ACHN (cell line): ENCODE results near the gene ABLIM3.

Experiments used
- DNase-seq: peaks from one replicate; pipeline ENCODE4 v3.0.0-alpha.2; 2015
- in situ Hi-C: cut with HindIII; loops from 2 replicates; pipeline ENCODE4 v1.10.0; 2017; ENCODE audit warnings: low sequenced_read_pairs, low pct_ligation_motif_present, low pct_unique_long_range_greater_than_20kb

Gene ABLIM3

GRCh38 chr5:149278451-149279210 is 137.3 kb downstream of the ABLIM3 start:
- in situ Hi-C loops, result no loop called here

GRCh38 chr5:149279661-149280060 is 138.4 kb downstream of the ABLIM3 start:
- in situ Hi-C loops, result no loop called here
- no peak for DNase-seq

More at GRCh38 chr5:149278451-149279210, 137.3 kb downstream of the ABLIM3 start:
- DNase-seq, result no peak

- DNase-seq, result no peak
- in situ Hi-C loops, result no loop called here
These were observed 138.8 kb downstream of the ABLIM3 start for GRCh38 chr5:149280124-149280523.

GRCh38 chr5:149280802-149281201 is 139.5 kb downstream of the ABLIM3 start:
- no peak for DNase-seq
- in situ Hi-C loops, result no loop called here

- in situ Hi-C loops, result no loop called here
- DNase-seq, result no peak
These were observed 141.0 kb downstream of the ABLIM3 start for GRCh38 chr5:149282027-149282965.

GRCh38 chr5:149282966-149283332 is 141.7 kb downstream of the ABLIM3 start:
- in situ Hi-C loops, result no loop called here
- no peak for DNase-seq

- in situ Hi-C loops, result no loop called here
- no peak for DNase-seq
These were observed 142.6 kb downstream of the ABLIM3 start for GRCh38 chr5:149283626-149284480.

GRCh38 chr5:149284501-149284900 is 143.2 kb downstream of the ABLIM3 start:
- no peak for DNase-seq
- in situ Hi-C loops, result no loop called here

GRCh38 chr5:149285153-149285552 is 143.9 kb downstream of the ABLIM3 start:
- in situ Hi-C loops, result no loop called here

GRCh38 chr5:149288436-149288835 is 147.1 kb downstream of the ABLIM3 start:
- no peak for DNase-seq
- in situ Hi-C loops, result no loop called here

More at GRCh38 chr5:149285153-149285552, 143.9 kb downstream of the ABLIM3 start:
- no peak for DNase-seq

- DNase-seq, result no peak
- in situ Hi-C loops, result no loop called here
These were observed 148.0 kb downstream of the ABLIM3 start for GRCh38 chr5:149289301-149289700.

GRCh38 chr5:149294872-149295829 is 153.9 kb downstream of the ABLIM3 start:
- DNase-seq, result no peak

GRCh38 chr5:149297340-149298025 is 156.2 kb downstream of the ABLIM3 start:
- in situ Hi-C loops, result no loop called here
- no peak for DNase-seq

More at GRCh38 chr5:149294872-149295829, 153.9 kb downstream of the ABLIM3 start:
- in situ Hi-C loops, result no loop called here

GRCh38 chr5:149298163-149298562 is 156.9 kb downstream of the ABLIM3 start:
- no peak for DNase-seq
- in situ Hi-C loops, result no loop called here

- in situ Hi-C loops, result no loop called here
These were observed 157.6 kb downstream of the ABLIM3 start for GRCh38 chr5:149298842-149299404.

GRCh38 chr5:149299451-149300054 is 158.3 kb downstream of the ABLIM3 start:
- in situ Hi-C loops, result no loop called here

More at GRCh38 chr5:149298842-149299404, 157.6 kb downstream of the ABLIM3 start:
- DNase-seq, result no peak

More at GRCh38 chr5:149299451-149300054, 158.3 kb downstream of the ABLIM3 start:
- DNase-seq, result no peak
